Measurements from ENCODE around the gene SLCO4A1. TPM values are rescaled to one million over a fixed set of nuclear protein-coding genes. Genes with fewer than 3 reads are reported as not detected.

The SLCO4A1 gene
- total RNA-seq, 3 donors from 2014 or later = 13.3 to 18.5 (median 15.0) TPM

DNA sequence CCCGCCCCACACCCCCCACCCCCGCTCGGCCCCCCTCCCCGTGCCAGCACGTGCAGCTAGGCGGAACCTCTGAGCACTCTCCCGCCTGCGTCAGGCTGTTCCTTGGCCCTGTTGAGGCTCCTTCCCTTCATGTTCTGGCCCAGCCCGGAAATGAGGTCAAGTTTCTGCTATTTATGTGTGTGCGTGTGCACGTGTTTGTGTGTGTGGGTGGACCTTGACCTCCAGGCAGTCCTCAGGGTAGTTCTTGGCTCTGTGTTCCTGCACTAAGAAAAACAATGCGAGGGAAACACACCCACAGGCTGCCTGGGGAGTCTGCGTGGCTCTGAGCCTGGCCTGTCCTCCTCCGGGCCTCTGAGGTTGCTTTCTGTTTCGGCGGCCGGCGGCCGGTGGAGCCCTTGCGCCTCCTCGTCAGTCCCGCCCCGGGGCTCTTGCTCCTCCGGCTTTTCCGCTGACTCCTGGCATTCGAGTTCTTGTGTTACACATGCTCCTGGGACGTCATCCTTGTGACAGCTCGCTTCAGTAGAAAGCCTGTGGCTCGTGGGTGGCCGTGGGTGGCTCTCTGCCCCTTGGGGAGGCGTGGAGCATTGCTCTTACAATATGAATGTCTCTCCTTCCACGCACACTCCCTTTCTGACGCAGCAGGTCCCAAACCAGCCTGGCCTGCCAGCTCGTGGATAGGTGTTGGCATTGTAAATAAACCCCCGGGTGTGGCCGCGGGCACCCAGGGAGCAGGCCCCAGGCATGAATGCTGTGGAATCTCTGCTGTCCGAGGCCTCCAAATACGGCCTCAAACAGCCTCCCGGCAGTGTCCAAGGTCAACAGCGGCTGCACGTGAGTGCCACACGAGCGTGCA is 10.0 kb downstream of the SLCO4A1 start:
- ATAC-seq = peak; percentile 86

DNA sequence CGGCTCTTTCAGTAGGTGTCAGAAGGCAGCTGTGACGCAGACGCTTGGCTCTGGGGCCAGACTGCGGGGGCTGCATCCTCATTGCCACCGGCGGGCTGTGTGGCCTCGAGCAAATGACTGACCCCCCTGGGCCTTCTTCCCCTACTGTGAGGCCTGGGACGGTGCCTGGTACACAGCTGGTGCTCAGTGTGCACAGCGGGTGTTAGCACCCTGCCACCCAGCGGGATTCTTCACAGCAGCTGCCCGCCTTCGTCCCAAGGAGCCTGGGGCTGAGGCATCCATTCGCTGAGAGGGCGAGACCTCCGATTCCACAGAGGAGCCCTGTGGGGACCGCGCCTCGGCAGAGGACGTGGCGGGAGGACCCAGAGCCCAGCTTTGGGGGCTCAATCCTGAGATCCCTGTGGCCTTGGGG is 10.6 kb downstream of the SLCO4A1 start:
- Histone ChIP-seq H3K9me3 (no peaks in the 10 kb centered on the region), H3K4me1 (ENCODE audit: low read depth) (peaks cover 33% of the 10 kb centered on the region), H3K4me3 (no peak overlapping the region), H3K36me3 (ENCODE audit: low read depth) (peaks cover 5% of the 10 kb centered on the region)
- no peak for ATAC-seq
- no peak for DNase-seq
- intact Hi-C loops (cut with DNase I, micrococcal nuclease) = no loop called here
- TF ChIP-seq, protein P1, sequence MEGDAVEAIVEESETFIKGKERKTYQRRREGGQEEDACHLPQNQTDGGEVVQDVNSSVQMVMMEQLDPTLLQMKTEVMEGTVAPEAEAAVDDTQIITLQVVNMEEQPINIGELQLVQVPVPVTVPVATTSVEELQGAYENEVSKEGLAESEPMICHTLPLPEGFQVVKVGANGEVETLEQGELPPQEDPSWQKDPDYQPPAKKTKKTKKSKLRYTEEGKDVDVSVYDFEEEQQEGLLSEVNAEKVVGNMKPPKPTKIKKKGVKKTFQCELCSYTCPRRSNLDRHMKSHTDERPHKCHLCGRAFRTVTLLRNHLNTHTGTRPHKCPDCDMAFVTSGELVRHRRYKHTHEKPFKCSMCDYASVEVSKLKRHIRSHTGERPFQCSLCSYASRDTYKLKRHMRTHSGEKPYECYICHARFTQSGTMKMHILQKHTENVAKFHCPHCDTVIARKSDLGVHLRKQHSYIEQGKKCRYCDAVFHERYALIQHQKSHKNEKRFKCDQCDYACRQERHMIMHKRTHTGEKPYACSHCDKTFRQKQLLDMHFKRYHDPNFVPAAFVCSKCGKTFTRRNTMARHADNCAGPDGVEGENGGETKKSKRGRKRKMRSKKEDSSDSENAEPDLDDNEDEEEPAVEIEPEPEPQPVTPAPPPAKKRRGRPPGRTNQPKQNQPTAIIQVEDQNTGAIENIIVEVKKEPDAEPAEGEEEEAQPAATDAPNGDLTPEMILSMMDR (IDR thresholded peaks at IDR 0.05) = no peak

More for the DNA sequence above, 10.0 kb downstream of the SLCO4A1 start:
- Histone ChIP-seq H3K4me3 (peak overlapping the region; percentile 2), H3K4me1 (ENCODE audit: low read depth) (peaks cover 39% of the 10 kb centered on the region), H3K9me3 (no peaks in the 10 kb centered on the region), H3K36me3 (ENCODE audit: low read depth) (peaks cover 5% of the 10 kb centered on the region)
- peak; percentile 89 to 94 (median 94) for DNase-seq
- TF ChIP-seq, protein P1 (IDR thresholded peaks at IDR 0.05) = no peak
- intact Hi-C loops (cut with DNase I, micrococcal nuclease) = no loop called here

DNA sequence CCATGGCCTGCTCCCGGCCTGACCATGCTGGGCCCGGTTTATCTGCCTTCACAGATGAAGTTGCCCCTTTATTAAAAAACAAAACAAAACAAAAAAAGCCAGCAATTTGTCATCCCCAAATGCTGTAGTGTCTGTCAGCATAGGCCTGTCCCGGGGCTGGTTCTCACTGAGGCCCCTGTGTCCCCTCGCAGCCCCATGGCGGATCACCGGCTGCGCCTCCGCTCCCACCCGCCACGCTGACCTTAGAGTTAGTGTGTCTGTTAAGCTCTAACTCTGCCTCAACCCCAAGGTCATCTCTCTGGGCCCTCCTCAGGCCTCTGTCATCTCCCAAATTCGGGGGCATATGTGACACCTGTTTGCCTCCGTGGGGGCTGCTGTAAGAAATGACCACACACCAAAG is 11.1 kb downstream of the SLCO4A1 start:
- intact Hi-C loops (cut with DNase I, micrococcal nuclease) = no loop called here
- Histone ChIP-seq H3K9me3 (no peaks in the 10 kb centered on the region), H3K4me1 (ENCODE audit: low read depth) (peaks cover 30% of the 10 kb centered on the region), H3K36me3 (ENCODE audit: low read depth) (peaks cover 5% of the 10 kb centered on the region), H3K4me3 (no peak overlapping the region)
- no peak for DNase-seq
- no peak for ATAC-seq
- TF ChIP-seq, protein P1 (IDR thresholded peaks at IDR 0.05) = no peak

DNA sequence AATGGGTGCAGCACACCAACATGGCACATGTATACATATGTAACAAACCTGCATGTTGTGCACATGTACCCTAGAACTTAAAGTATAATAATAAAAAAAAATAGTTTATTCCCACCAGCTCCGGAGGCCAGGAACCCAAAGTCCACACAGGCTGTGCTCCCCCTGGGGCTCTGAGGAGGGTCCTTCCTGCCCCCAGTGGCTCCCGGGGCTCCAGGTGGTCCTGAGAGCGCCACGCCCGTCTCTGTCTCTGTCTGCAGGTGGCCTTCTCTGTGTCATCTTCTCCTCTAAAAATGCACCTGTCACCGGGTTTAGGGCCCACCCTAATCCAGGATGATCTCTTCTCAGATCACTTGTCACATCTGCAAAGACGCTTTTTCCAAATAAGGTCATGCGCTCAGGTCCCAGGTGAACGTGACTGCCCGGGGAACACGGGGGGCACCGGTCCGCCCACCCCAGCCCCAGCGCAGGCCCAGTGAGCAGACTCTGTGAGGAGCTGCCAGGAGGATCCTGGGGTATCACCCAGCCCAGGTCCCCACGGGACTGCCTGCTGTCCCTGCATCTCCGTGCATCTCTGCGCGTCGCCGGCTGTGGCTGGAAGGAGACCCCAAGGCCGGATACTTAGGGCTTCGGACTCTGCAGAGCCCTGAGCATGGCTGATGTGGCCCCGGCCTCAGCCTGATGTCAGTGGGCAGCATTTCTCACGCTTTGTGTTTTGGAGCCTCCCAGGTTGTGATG is 11.8 kb downstream of the SLCO4A1 start:
- TF ChIP-seq, protein P1 (IDR thresholded peaks at IDR 0.05) = no peak
- intact Hi-C loops (cut with DNase I, micrococcal nuclease) = no loop called here
- peak in 1 of 3 donors; percentile 27 for DNase-seq
- no peak for ATAC-seq
- H3K4me3 ChIP-seq = no peak overlapping the region
- no peaks in the 10 kb centered on the region for H3K9me3 ChIP-seq
- peaks cover 28% of the 10 kb centered on the region for H3K4me1 ChIP-seq (ENCODE audit: low read depth)
- peaks cover 5% of the 10 kb centered on the region for H3K36me3 ChIP-seq (ENCODE audit: low read depth)

DNA sequence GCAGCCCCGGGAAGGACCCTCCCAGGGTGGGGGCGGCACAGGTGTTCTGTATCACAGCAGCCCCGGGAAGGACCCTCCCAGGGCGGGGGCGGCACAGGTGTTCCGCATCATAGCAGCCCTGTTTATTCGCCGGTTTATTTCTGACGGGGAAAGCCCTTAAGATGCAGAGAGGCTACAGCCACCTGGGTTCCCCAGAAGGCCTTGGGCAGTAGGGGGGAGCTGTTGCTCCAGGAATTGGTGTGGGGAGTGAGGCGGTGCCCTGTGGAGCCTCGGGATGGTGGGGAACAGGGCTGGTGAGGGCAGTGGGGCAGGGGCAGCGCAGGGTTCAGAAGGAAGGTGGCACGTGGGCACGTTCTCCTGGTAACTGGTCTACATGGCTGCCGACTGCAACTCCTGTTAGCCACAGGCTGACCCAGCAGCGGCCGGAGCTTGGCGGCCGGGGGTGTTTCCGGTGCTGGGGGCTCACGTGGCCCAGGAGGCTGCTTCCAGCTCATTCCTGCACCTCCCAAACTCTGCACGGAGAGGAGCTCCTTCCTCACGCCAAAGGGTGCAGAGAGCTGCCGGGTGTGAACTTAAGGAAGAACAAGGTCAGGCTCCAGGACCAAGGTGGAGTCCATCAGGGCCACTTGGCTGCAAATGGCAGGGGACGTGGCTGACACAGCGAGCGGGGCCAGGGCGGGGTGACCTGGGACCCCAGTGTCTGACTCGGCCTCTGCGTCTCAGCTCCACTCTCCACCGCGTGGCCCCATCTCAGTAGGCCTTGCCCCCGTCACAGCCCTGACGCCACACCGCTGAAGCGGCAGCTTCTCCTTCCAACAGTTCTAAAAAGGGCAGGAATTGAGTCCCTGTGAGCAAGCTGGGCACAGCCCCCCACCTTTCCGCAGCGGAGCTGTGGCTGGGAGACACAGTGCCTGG is 13.2 kb downstream of the SLCO4A1 start:
- TF ChIP-seq, protein P1 (IDR thresholded peaks at IDR 0.05) = no peak
- H3K9me3 ChIP-seq = no peaks in the 10 kb centered on the region
- no peak for DNase-seq
- no peak for ATAC-seq
- intact Hi-C loops (cut with DNase I, micrococcal nuclease) = no loop called here
- H3K36me3 ChIP-seq (ENCODE audit: low read depth) = peaks cover 5% of the 10 kb centered on the region
- H3K4me3 ChIP-seq = no peak overlapping the region
- H3K4me1 ChIP-seq (ENCODE audit: low read depth) = peaks cover 22% of the 10 kb centered on the region

Measured in mucosa of descending colon (tissue), 3 donors.